Activated CD4-positive, alpha-beta T cell treated with anti-CD3 and anti-CD28 coated beads for 24 hours (primary cell): Measurements from ENCODE around the gene PSMD1.

ENCODE experiments used
- DNase-seq, 2 donors: peaks; one replicate each; pipeline ENCODE4 v3.0.0-alpha.2; 2020; ENCODE audit warnings: low read depth in 2 of 2

Gene PSMD1

GRCh38 chr2:231036131-231036530, 20.5 kb upstream of the PSMD1 start:
- no peak for DNase-seq

GRCh38 chr2:231036578-231037106, 20.0 kb upstream of the PSMD1 start:
- DNase-seq: no peak

- DNase-seq: no peak
These were observed 19.4 kb upstream of the PSMD1 start, which contains the start of gene C2orf72 for GRCh38 chr2:231037202-231037730. C2orf72 (plus strand) TSS chr2:231037523; CDS start chr2:231037566, 43 bp downstream.

GRCh38 chr2:231037731-231038482, 18.8 kb upstream of the PSMD1 start:
- DNase-seq: no peak

GRCh38 chr2:231038483-231039293, 18.0 kb upstream of the PSMD1 start:
- DNase-seq: no peak

GRCh38 chr2:231039294-231039664, 17.4 kb upstream of the PSMD1 start:
- DNase-seq: no peak

- no peak for DNase-seq
These were observed 16.8 kb upstream of the PSMD1 start for GRCh38 chr2:231039821-231040364.

GRCh38 chr2:231041061-231041689, 15.5 kb upstream of the PSMD1 start:
- DNase-seq: no peak

GRCh38 chr2:231043796-231044195, 12.9 kb upstream of the PSMD1 start:
- no peak for DNase-seq

GRCh38 chr2:231046916-231047273, 9.8 kb upstream of the PSMD1 start:
- no peak for DNase-seq

GRCh38 chr2:231047274-231047922, 9.3 kb upstream of the PSMD1 start:
- DNase-seq: no peak

- DNase-seq: no peak
These were observed 8.4 kb upstream of the PSMD1 start for GRCh38 chr2:231047923-231048915.

GRCh38 chr2:231049286-231050017, 7.2 kb upstream of the PSMD1 start:
- DNase-seq: no peak

- DNase-seq: no peak
These were observed 6.4 kb upstream of the PSMD1 start for GRCh38 chr2:231050018-231050901.

GRCh38 chr2:231051116-231051515, 5.6 kb upstream of the PSMD1 start:
- DNase-seq: no peak

GRCh38 chr2:231052494-231053451, 3.9 kb upstream of the PSMD1 start:
- peak; percentile 66 to 68 for DNase-seq

GRCh38 chr2:231053846-231054245, 2.8 kb upstream of the PSMD1 start:
- DNase-seq: no peak
